HTERT RPE-1 (cell line): Measurements from ENCODE around the gene C1R.
"Not testable (repeated sequence)": the region's sequence is repeated elsewhere in the genome, so short reads cannot be mapped to it uniquely, and the experiment has no call there.

Experiments
- in situ Hi-C: fragments of 300-500 bp; cut with MboI; formaldehyde crosslinking; loops from 4 replicates; pipeline ENCODE4 v1.14.3; 2020; ENCODE audit warnings: low sequenced_read_pairs

Gene C1R

DNA sequence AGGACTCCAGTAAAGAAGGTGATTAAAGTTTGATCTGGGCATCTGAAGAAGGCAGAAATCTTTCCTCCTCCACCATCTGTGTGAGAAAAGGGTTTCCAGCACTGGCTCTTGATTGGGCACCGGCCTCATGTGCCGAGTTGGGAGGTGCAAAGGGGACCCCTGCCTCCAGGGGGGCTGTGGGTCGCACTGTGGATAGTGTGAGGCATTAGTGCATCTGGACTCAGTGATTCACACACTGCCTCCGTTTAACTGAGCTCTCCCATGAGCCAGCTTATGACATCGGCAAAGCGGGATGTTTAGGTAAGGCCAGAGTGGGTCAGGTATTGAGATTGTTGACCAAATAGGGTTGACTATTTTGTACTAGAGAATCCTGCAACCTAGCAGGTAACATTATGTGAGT is 22.9 kb downstream of the C1R start:
- in situ Hi-C loops, result no loop called here

DNA sequence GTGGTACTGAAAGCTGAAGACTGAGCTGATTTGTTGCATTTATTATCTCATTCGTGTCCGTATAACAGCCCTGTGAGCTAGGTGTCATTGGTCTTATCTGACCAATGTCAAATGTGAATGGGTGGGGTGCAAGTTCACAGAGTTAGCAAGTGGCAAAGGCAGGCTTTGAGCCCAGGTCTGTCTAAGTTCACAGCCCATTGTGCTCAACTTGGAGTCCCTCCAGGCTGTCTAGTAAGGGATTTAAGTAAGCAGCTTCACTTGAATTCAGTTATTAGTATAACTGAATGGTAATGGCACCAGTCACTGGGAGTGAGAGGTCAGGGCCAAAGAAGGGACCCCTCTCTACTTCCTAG is 23.3 kb downstream of the C1R start:
- in situ Hi-C loops, result no loop called here

DNA sequence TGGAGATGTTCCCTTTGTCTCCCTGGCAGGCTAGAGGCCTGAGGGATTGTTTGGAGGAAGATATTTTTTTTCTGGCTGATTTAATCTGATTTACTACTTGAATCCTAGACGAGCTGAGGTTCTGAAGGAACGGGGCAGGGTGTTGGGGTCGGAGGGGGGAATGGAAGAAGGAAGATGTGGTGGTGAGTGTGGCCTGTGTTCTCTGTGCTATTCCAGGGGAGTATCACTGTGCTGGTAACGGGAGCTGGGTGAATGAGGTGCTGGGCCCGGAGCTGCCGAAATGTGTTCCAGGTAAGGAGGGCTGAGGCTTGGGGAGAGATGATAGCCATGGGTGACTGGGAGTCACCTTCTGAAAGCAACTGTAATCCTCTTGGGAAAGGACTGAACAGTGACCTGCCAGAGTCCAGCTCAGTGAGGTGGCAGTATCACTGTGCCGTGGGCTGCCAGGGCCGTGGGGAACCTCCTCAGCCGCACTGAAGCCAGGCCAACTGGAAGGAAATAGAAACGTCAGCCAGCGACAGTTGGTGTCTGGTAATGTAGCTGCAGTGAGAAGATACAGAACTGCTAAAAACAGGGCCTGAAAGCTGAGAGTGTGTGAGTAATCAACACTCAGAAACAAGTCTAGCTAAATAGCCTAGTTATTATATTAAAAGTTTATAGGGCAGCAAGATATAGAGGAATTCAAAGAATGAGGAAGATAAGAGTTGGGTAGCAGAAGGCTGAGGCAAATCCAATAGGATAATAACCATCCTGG is 23.8 kb downstream of the C1R start:
- in situ Hi-C loops, result no loop called here

DNA sequence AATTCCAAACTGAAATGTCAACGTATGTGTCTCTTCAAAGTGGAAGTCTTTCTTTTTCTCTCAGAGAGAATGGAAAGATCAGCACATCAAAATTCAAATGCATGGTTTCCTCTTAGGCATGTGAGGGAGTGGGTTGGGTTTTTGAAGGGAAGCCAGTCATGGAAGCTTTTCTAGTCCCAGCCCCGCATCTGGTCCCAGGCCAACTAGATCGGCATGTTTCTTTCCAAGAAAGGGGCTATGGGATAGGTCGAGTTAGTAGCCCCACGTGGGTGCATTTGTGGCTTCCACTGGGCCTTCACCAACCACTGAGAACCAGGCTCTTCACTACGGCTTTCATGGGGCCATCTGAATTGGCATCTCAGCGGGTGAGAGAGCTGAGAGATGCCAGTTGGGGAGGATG is 25.1 kb downstream of the C1R start:
- in situ Hi-C loops, result no loop called here

DNA sequence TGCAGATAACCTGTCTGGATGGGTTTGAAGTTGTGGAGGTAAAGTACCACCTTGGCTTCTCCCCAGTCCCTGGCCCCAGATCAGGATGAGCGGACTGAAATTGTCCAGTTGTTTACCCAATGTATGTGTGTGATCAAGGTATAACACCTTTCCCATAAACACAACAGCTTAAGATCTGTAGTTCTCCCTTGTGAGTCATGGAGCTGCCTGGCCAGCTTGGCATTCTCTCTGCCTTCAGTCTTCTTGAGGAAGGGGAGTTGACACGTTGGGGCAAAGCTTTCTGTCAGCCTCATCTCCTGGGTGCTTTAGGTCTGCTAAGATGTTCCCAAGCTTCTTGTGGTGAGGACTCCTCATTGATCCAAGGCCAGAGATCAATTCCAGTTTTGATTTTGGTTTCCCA is 25.6 kb downstream of the C1R start:
- in situ Hi-C loops, result no loop called here

DNA sequence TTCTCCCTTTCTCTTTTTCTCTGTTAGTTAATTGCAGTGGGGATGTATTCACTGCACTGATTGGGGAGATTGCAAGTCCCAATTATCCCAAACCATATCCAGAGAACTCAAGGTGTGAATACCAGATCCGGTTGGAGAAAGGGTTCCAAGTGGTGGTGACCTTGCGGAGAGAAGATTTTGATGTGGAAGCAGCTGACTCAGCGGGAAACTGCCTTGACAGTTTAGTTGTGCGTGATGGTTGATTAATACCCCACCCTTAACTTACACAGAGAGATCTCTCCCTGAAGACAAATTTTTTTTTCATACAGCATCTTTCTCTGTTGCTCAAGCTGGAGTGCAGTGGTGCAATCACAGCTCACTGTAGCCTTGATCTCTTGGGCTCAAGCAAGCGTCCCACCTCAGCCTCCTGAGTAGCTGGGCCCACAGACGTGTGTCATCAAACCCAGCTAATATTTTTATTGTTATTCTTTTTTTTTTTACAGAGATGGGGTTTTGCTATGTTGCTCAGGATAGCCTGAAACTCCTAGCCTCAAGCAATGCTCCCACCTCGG is 27.1 kb downstream of the C1R start:
- in situ Hi-C loops, result no loop called here

DNA sequence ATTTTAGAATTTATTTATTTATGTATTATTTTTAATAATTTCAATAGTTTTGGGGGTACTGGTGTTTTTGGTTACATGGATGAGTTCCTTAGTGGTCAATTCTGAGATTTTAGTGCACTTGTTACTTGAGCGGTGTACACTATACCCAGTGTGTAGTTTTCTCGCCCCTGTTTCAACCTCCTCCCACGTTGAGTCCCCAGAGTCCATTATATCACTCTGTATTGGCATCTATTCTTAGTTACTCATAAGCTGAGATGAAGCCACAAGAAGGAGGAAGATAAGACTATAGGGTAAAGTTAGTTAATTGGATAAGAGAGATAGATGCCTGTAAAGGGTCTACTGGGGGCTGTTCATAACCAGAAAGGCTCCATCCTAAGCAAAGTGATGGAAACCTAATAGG is 27.7 kb downstream of the C1R start:
- in situ Hi-C loops, result no loop called here

DNA sequence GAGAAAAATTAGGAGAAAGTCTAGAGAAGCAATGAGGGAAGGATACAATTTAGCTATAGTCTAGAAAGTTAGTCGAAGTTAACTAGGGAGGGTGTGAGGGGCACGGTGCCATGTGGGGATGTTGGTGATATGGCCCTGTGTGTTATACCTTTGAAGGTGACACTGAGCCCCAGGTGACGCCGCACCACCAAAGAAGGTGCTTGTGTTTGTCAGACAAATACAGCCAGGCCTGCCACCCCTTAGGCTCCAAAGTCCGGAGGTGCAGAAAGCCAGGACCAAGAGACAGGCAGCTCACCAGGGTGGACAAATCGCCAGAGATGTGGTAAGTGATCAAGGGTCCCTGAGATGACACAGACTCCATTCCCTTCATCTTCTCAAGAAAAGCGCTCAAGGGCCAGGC is 30.6 kb downstream of the C1R start:
- in situ Hi-C loops, result no loop called here

DNA sequence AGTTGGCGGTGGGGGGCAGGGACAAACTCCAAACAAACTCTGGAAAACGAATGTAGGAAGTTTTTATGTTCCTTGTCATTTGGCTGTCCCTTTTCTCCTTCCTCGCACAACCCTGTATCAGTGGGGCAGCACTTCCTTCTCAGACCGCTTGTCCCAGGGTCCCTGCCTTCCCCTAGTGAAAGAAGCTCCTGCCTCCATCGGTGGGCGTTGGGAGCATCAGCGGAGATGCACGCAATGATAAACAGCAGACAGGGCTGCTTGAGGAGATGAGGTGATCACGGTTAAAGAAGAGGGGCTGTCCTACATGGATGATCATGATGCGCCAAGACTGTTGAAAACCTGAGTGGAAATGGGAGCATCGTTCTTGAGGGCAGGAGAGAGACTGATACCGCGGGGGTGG is 31.1 kb downstream of the C1R start:
- in situ Hi-C loops, result no loop called here

DNA sequence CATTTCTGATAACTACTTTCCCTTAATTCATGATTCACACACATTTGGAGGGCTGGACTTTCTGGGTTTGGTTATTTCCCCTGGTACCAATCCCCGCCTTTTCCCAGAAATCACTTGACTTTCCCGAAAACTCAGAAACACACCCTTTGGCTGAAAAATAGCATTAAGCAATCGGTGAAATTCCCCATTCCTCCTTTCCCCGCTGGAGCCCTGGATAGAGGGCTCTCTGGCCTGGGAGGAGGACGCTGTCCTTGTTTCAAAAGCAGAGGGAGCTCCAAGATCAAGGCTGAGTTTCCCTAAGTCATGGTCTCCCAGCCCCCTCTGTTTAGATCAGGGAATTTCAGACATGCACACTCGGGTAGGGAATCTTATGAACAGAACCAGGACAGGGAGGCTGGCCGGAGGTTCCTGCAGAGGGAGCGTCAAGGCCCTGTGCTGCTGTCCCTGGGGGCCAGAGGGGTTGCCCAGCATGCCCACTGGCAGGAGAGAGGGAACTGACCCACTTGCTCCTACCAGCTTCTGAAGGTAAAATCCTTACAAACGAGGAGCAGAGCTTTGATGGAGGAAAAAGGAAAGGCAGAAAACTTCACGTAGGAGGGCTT is 31.8 kb downstream of the C1R start, which contains the start of gene C1S:
C1S (plus strand) TSS at position 366 of the 602 bp plus-strand sequence. CDS start 1,195 bp downstream, outside the sequence.
- in situ Hi-C loops, result no loop called here

DNA sequence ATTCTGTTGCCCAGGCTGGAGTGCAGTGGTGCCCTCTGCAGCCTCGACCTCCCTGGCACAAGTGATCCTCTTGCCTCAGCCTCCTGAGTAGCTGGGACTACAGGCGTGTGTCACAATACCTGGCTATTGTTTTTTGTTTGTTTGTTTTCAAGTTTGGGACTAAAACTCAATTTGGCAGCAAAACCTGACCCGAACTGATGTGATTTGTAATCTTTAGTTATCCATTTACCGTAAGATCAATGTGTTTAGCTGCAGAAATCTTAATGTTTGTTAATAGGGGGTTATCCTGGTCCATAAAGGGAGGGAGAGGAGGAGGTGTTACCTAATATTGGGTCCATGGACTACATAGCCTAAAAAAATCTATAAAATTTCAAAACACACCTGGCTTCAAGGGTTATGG is 32.5 kb downstream of the C1R start:
- in situ Hi-C loops, result no loop called here

DNA sequence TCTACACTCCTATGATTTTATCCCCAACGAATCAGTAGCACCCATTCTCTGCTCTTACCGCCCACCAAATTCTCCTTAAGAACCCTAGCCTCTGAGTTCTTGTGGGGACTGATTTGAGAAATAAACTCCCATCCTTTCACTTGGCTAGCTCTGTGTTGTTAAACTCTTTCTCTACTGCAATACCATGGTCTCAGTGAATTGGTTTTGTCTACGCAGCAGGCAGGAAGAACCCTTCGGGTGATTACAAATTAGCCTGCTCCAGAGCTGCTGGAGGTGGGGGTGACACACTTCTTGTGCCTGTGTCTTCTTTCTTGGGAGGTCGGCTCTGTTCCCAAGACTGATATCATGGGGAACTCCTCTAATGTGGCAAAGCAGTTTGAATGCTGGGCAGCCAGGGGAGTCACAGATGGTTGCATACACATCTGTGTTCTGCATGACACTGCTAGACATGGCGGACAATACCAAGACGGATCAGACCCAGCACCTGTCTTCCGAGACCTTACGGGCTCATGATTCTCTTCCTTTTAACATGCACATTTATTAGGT is 33.3 kb downstream of the C1R start:
- in situ Hi-C loops, result no loop called here

DNA sequence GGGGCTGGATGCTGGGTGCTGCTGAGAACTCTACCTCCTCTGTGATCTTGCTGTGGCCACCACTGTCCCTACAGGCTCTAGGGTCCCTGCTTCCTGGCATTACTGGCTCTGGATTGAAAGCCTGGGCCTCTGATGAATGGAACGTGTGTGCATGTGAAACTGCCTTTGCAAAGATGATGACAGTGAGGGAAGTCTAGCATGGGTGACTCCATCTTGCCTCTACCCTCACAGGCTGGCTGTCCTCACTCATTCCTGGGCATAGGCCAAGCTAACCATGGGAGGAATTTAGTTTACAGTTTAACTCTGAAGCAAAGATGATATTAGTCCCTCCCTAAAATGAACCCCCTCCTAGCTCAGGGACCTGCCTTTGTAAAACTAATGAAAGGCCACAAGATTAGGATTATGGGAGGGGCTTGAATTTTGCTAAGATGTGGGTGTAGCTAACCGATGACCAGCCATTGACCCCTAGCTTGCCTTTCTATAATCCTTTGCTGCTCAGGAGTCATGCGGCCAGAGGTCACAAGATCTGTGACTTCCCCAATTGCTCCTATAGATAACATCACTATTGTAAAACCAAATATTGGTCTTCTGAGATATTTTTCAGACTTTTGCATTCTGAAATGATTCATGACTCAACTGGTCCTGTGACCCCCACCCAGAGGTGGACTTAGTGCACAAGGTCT is 33.9 kb downstream of the C1R start:
- in situ Hi-C loops, result no loop called here

DNA sequence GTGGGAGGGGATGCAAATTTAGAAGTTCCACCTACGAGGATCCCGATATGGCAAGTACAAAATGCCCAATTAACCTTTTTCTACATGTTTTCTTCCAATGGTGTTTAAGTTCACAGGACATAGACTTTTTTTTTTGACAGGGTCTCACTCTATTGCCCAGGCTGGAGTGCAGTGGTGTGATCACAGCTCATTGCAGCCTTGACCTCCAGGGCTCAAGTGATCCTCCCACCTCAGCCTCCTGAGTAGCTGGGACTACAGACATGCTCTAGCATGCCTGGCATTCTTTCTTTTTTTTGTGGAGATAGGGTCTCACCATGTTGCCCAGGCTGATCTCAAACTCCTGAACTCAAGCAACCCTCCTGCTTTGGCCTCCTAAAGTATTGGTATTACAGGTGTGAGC is 36.5 kb downstream of the C1R start:
- in situ Hi-C loops, result not testable (repeated sequence)

DNA sequence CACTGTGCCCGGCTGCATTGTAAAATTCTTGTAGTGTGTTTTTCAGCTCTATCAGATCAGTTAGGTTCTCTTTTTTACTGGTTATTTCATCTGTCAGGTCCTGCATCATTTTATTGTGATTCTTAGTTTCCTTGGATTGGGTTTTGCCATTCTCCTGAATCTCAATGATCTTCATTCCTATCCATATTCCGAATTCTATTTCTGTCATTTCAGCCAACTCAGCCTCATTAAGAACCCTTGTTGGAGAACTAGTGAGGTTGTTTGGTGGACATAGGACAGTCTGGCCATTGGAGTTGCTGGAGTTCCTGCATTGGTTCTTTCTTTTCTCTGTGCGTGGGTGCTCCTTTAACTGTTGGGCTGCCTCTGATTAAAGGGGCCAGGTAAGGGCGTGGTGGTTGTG is 37.3 kb downstream of the C1R start:
- in situ Hi-C loops, result no loop called here

DNA sequence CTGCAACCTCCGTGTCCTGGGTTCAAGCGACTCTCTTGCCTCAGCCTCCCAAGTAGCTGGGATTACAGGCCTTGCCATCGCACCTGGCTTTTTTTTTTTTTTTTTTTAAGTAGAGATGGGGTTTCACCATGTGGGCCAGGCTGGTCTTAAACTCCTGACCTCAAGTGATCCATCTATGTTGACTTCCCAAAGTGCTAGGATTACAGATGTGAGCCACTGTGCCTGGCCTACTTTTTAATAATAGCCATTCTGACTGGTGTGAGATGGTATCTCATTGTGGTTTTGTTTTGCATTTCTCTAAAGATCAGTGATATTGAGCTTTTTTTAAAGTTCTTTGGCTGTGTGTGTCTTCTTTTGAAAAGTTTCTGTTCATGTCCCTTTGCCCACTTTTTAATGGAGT is 42.3 kb downstream of the C1R start:
- in situ Hi-C loops, result not testable (repeated sequence)

DNA sequence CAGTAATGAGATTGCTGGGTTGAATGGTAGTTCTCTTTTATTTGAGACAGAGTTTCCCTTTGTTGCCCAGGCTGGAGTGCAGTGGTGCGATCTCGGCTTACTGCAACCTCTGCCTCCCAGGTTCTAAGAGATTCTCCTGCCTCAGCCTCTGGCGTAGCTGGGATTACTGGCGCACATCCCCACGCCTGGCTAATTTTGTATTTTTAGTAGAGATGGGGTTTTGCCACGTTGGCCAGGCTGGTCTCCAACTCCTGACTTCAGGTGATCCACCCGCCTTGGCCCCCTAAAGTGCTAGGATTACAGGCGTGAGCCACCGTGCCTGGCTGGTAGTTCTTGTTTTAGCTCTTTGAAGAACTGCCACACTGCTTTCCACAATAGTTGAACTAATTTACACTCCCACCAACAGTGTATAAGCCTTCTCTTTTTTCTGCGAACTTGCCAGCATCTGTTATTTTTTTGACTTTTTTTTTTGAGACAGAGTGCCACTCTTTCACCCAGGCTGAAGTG is 42.7 kb downstream of the C1R start:
- in situ Hi-C loops, result not testable (repeated sequence)

DNA sequence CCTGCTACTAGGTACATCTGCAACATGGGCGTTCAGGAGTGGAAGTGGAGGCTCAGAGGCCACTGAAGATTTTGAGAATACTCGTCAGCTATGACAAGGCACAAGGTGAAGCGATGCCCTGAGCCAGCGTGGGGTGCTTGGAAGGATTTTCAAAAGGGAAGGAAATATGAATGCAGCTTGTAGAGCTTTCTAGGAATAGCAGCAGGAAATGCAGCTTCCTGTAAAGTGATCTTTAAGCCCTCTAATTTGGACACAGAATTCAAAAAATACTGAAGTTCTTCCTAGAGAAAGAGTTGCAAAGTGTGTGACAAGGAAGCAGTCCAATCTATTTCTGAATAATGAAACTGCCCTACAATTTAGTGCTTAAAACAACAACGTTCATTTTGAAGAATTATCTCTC is 44.9 kb downstream of the C1R start:
- in situ Hi-C loops, result no loop called here

DNA sequence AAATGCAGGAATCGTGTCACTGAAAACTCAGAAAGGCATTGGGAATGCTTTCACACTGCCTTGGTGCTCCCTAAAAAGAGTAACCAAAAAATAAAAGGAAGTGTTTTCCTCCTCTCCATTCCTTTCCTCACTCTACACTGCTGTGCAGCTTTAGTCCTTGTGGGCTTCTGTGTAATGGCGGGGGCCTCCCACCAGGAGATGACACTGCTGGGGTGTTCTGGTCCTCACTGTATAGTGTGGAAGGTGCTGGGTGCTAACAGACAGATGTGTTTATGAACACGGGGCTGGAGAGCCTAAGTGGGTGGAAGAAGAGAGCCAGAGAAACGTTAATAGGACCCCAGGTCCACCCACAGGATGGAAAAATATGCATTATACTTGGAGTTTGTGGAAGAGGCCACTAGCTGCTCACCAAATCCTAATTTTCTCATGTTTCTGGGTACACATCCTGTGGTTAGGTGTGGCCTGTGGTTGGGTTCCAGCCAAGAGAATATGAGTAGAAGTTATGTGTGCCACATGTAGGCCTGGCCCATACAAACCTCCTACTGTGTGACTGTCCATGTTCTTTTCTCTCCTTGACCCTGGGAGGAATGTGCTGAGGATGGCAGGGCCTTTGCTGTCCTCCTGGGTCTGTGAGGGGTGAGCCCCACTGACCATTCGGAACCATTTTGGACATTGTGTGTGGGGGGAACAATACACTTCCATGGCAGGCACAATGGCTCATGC is 45.7 kb downstream of the C1R start:
- in situ Hi-C loops, result no loop called here

DNA sequence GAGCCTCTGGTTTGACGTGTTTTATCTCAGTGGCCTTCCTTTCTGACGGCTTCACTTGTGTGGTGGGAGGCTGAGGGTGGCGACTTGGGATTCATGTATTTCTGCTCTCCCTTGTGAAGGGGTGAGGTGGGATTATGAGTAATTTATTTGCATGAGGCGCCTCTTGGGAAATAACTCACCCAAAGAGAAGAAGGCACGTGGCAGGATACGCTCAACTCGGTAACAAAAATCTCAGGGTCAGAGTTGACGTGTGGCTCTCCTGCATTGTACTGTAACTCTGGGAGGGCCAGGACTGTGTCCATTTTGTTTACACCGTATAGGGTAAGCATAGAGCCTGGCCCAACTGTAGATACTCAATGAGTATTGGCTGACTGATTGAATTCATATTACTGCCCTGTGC is 46.3 kb downstream of the C1R start:
- in situ Hi-C loops, result no loop called here

DNA sequence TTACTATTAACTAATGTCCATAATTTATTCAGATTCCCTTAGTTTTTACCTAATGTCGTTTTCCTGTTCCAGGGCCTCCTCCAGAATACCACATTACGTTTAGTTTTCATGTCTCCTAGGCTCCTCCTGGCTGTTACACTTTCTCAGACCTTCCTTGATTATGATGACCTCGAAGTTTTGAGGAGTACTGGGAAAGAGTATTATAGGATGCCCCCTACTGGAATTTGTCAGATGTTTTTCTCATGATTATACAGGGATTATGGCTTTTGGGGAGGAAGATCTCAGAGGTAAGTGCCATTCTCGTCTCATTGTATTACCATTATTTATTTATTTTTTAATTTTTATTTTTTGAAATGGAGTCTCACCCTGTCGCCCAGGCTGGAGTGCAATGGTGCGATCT is 49.4 kb downstream of the C1R start:
- in situ Hi-C loops, result no loop called here
